Stimulated activated effector memory CD8-positive, alpha-beta T cell treated with anti-CD3 and anti-CD28 coated beads, Interleukin-12 subunit alpha, Interleukin-12 subunit beta, amount 100 ng/mL, for 72 hours (primary cell): ENCODE data around the gene DAP3.
"Not testable (repeated sequence)": the region's sequence is repeated elsewhere in the genome, so short reads cannot be mapped to it uniquely, and the experiment has no call there.

Experiments
- ATAC-seq: fragments of 150-1000 bp; cut with Tn5 transposase; 2 replicates; pipeline ENCODE4 v1.10.0; 2021
- DNase-seq, 2 donors: peaks; one replicate each; pipeline ENCODE4 v3.0.0; 2021 to 2022; ENCODE audit warnings: low spot score in 2 of 2
- H3K27ac Mint-ChIP-seq: one replicate; pipeline ENCODE4 v1.8.0; 2022; ENCODE audit warnings: mild to moderate bottlenecking, mixed read lengths
- H3K36me3 Mint-ChIP-seq: one replicate; pipeline ENCODE4 v1.8.0; 2022; ENCODE audit warnings: mild to moderate bottlenecking, mixed read lengths
- H3K4me1 Mint-ChIP-seq: one replicate; pipeline ENCODE4 v1.8.0; 2022; ENCODE audit warnings: mixed read lengths
- H3K4me3 Mint-ChIP-seq: one replicate; pipeline ENCODE4 v1.8.0; 2022; ENCODE audit warnings: mild to moderate bottlenecking, mixed read lengths
- H3K9me3 Mint-ChIP-seq: one replicate; pipeline ENCODE4 v1.8.0; 2022; ENCODE audit warnings: mixed read lengths

The DAP3 gene

DNA sequence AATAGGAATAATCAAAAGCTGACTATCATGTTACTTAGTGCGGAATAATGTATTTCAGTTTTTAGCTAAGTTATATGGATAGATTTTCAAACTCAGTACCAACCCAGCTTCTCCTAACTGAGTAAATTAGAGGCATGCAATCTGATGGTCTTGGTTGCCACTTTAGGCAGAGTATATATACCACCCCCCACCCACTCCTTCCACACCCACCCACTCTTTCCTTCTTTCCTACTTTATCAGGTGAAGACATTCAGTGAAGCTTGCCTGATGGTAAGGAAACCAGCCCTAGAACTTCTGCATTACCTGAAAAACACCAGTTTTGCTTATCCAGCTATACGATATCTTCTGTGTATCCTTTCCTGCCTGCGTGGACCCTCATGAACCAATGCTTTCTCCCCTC is 36.3 kb downstream of the DAP3 start:
- Mint-ChIP-seq H3K27ac (no peak overlapping the region), H3K4me3 (no peak overlapping the region), H3K9me3 (no peaks in the 10 kb centered on the region), H3K4me1 (no peaks in the 10 kb centered on the region), H3K36me3 (peaks cover 99% of the 10 kb centered on the region)
- no peak for ATAC-seq
- no peak for DNase-seq

DNA sequence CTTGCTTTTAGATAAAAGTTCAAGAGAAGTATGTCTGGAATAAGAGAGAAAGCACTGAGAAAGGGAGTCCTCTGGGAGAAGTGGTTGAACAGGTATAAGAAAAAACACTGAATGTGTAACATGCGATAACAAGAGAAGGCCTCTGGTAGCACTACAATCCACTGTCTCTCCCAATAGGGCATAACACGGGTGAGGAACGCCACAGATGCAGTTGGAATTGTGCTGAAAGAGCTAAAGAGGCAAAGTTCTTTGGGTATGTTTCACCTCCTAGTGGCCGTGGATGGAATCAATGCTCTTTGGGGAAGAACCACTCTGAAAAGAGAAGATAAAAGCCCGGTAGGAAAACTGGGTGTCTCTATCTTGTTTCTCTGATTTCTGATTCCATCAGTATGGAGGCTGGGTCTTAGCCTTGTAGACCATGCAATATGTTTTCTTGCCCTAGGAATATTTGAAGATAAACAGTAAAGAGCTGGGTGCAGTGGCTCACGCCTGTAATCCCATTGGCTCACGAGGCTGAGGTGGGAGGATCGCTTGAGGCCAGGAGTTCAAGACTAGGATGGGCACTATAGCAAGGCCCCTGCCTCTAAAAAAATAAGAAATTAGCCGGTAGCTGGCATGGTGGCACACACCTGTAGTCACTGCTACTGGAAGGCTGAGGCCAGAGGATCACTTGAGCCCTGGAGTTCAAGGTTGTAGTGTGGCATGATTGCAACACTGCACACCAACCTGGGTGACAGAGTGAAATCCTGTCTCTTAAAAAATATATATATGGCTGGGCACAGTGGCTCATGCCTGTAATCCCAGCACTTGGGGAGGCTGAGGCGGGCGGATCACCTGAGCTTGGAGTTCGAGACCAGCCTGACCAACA is 40.4 kb downstream of the DAP3 start:
- DNase-seq (peak in 1 of 2 donors; percentile 56), ATAC-seq (no peak)
- no peaks in the 10 kb centered on the region for H3K9me3 Mint-ChIP-seq
- H3K4me1 Mint-ChIP-seq = no peaks in the 10 kb centered on the region
- H3K27ac Mint-ChIP-seq = peak overlapping the region; percentile 32
- H3K4me3 Mint-ChIP-seq = no peak overlapping the region
- peaks cover 99% of the 10 kb centered on the region for H3K36me3 Mint-ChIP-seq

DNA sequence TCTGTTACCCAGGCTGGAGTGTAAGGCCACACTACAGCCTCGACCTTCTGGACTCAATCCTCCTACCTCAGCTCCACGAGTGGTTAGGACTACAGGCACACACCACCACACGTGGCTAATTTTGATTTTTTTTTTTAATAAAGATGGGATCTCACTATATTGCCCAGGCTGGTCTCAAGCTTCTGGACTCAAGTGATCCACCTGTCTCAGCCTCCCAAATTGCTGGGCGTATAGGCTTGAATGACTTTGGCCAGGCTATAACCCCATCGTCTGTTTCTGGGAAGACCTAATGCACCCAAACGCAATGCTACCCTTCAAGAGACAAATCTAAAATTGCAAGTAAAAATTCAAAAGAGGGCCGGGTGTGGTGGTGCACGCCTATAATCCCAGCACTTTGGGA is 52.1 kb downstream of the DAP3 start:
- Mint-ChIP-seq H3K4me3 (no peak overlapping the region), H3K9me3 (no peaks in the 10 kb centered on the region), H3K27ac (no peak overlapping the region), H3K36me3 (peaks cover 61% of the 10 kb centered on the region), H3K4me1 (no peaks in the 10 kb centered on the region)
- DNase-seq (no peak), ATAC-seq (no peak)

DNA sequence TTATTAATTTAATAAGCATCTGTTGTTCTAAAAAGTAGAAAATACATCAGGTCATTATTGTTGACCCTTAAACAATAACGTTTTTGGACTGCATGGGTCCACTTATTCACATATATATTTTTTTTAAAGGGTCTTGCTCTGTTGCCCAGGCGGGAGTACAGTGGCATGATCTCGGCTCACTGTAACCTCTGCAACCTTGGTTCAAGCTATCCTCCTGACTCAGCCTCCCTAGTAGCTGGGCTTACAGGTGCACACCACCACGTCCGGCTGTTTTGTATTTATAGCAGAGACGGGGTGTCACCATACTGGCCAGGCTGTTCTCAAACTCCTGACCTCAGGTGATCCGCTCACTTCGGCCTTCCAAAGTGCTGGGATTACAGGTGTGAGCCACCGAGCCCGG is 53.0 kb downstream of the DAP3 start:
- ATAC-seq (no peak), DNase-seq (no peak)
- Mint-ChIP-seq H3K36me3 (peaks cover 52% of the 10 kb centered on the region), H3K4me3 (no peak overlapping the region), H3K27ac (no peak overlapping the region), H3K4me1 (no peaks in the 10 kb centered on the region), H3K9me3 (no peaks in the 10 kb centered on the region)

DNA sequence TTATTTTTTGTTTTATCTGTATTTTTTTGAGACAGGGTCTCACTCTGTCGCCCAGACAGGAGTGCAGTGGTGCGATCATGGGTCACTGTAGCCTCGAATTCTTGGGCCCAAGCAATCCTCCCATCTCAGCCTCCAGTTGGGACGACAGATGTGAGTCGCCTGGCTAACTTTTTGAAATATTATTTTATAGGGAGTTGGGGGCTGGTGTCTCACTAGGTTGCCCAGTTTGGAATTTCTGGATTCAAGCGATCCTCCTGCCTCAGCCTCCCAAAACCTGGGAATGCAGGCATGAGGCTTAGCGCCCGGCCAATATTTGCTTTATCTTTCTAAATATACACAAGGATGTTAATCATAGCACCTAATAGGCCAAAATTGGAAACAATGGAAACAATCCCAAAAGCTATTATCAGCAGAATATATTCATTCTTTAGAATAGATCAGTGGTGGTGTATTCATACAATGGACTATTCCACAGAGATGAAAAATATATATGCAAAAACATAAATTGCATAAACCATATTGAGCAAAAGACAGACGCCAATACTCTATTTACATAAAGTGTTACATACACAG is 55.9 kb downstream of the DAP3 start:
- H3K36me3 Mint-ChIP-seq = peaks cover 44% of the 10 kb centered on the region
- no peaks in the 10 kb centered on the region for H3K9me3 Mint-ChIP-seq
- DNase-seq (no peak), ATAC-seq (no peak)
- H3K4me3 Mint-ChIP-seq = peak overlapping the region; percentile 89
- peaks cover 8% of the 10 kb centered on the region for H3K4me1 Mint-ChIP-seq
- H3K27ac Mint-ChIP-seq = peak overlapping the region; percentile 90

DNA sequence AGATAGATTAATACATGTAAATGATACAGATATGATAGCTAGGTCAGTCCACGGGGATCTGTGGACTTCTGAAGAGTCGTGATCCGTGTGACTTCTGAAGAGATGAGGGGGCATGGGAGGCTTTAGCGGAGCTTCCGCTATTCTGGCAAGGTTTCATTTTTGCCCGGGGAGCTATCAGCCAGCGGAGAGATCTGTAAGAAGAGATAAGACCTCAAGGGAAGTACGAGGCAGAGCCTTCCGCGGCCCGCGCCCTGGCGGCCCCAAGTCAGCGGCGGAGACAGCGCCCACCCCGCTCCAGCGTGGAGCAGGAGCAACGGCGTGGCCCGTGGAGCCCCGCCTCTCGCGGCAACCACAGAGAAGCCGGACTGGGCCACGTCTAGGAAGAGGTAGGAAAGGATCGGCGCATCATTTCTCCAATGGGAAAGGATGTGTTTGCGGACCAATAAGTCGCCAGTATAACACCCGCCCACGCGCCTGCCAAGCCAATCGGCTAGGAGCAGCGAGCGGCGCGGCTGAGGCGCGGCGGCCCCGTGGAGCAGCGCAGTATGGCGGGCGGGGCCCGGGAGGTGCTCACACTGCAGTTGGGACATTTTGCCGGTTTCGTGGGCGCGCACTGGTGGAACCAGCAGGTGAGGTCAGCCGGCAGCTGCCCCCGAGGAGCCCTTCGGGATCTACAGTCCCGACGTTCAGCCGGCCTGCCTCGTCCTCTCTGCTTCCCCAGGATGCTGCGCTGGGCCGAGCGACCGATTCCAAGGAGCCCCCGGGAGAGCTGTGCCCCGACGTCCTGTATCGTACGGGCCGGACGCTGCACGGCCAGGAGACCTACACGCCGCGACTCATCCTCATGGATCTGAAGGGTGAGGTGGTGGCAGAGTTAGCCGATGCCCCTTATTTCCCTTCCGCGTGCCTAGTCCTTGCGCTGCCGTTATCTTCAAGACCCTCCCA is 56.7 kb downstream of the DAP3 start:
- not testable (repeated sequence) for H3K9me3 Mint-ChIP-seq, H3K4me1 Mint-ChIP-seq
- H3K36me3 Mint-ChIP-seq = peaks cover 41% of the 10 kb centered on the region
- H3K4me3 Mint-ChIP-seq = peak overlapping the region; percentile 89
- DNase-seq = peak; percentile 89 to 95
- peak; percentile 95 for ATAC-seq
- H3K27ac Mint-ChIP-seq = peak overlapping the region; percentile 90

DNA sequence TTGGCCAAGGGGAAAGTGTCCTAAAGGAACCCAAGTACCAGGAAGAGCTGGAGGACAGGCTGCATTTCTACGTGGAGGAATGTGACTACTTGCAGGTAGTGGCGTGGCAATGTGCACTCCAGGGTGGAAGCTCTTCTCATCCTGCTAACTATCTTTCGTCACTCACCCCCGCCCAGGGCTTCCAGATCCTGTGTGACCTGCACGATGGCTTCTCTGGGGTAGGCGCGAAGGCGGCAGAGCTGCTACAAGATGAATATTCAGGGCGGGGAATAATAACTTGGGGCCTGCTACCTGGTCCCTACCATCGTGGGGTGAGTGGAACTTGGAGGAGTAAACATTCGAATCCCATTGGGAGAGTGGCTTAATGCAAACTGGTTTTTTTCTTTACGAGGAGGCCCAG is 58.7 kb downstream of the DAP3 start:
- not testable (repeated sequence) for DNase-seq, H3K4me1 Mint-ChIP-seq, ATAC-seq, H3K9me3 Mint-ChIP-seq, H3K4me3 Mint-ChIP-seq
- Mint-ChIP-seq H3K27ac (peak overlapping the region; percentile 50), H3K36me3 (peaks cover 51% of the 10 kb centered on the region)

DNA sequence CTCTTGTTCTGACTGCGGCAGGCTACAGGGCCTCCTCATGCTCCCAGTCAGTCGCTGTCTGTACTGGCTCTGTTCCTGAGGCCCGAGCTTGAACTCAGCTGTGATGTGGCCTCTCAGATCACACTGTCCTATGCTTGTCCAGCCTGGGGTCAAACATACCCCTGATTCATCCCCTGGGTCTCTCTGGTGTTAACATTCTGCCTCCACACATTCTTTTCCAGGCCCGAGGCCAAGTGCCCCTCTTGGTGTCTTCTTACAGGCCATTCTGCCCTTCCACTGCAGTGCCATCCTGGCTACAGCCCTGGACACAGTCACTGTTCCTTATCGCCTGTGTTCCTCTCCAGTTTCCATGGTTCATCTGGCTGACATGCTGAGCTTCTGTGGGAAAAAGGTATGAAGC is 59.2 kb downstream of the DAP3 start:
- Mint-ChIP-seq H3K27ac (peak overlapping the region; percentile 50), H3K36me3 (peaks cover 56% of the 10 kb centered on the region)
- H3K4me1 Mint-ChIP-seq, H3K9me3 Mint-ChIP-seq, ATAC-seq, DNase-seq, H3K4me3 Mint-ChIP-seq: not testable (repeated sequence)

DNA sequence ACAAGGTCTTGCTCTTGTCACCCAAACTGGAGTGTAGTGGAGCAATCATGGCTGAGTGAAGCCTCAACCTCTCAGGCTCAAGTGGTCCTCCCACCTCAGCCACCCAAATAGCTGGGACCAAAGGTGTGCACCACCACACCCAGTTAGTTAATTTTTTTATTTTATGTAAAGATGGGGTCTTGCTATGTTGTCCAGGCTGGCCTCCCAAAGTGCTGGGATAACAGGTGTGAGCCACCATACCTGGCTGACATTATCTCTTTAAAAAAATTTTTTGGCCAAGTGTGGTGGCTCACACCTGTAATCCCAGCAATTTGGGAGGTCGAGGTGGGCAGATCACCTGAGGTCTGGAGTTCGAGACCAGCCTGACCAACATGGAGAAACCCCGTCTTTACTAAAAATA is 70.1 kb downstream of the DAP3 start:
- peaks cover 93% of the 10 kb centered on the region for H3K36me3 Mint-ChIP-seq
- H3K4me1 Mint-ChIP-seq, H3K9me3 Mint-ChIP-seq, ATAC-seq, H3K4me3 Mint-ChIP-seq, DNase-seq, H3K27ac Mint-ChIP-seq: not testable (repeated sequence)

DNA sequence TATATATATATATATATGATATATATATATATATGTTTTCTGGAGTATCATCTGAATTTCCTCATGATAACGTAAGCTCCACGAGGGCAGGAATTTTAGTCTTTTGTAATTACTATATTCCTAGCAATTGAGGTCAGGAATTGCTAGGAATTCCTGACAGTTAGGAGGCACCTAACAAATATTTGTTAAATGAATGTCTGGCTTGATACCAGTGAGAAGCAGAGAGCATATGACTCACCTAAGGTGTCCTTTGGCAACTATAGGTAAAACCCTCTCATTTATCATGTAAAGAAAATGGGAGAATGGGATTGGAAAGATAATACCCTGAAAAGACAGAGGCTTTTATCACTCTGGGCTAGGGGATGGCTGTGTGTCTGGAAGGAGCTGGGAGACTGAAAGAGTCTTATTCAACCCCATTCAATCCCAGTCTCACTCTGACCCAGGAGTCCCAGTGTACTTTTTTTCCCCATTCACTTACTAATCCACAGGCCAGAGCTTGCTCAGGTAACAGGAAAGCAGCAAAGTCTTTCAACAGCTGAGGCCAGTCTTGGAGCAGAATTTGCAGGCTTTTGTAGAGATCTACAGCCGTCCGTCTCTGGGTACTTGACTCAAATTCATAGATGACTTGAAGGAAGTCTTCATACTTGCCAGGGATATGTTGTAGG is 71.2 kb downstream of the DAP3 start:
- no peaks in the 10 kb centered on the region for H3K4me1 Mint-ChIP-seq
- H3K36me3 Mint-ChIP-seq = peaks cover 93% of the 10 kb centered on the region
- no peak overlapping the region for H3K4me3 Mint-ChIP-seq
- no peaks in the 10 kb centered on the region for H3K9me3 Mint-ChIP-seq
- no peak overlapping the region for H3K27ac Mint-ChIP-seq
- no peak for ATAC-seq
- no peak for DNase-seq

DNA sequence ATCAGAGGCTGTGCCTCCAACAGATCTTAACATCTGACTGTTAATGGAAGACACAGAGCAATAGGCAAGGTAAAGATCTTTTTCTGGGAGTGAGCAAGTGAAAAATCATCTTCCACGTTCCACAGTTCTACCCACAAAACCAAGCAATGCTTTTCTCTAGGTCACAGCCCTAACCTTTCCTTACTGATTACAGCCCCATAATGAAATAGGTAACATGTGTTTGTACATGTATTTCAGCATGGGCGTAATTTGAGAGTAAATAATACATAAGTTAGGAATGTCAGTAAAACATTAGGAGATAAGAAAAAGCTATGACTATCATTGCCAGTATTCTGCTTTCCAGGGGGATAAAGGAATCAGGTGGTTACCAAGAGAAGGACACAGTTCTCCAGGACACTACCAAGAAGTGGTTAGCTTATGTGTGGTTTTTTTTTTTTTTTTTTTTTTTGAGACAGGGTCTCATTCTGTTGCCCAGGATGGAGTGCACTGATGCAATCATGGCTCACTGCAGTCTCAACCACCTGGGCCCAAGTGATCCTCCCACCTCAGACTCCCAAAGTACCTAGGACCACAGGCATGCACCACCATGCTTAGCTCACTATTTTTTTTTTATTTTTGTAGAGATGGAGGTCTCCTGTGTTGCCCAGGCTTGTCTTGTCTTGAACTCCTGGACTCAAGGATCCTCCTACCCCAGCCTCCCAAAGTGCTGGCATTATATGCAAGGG is 72.0 kb downstream of the DAP3 start:
- Mint-ChIP-seq H3K4me1 (peaks cover 6% of the 10 kb centered on the region), H3K4me3 (no peak overlapping the region), H3K27ac (no peak overlapping the region), H3K36me3 (peaks cover 93% of the 10 kb centered on the region), H3K9me3 (no peaks in the 10 kb centered on the region)
- ATAC-seq (no peak), DNase-seq (no peak)

DNA sequence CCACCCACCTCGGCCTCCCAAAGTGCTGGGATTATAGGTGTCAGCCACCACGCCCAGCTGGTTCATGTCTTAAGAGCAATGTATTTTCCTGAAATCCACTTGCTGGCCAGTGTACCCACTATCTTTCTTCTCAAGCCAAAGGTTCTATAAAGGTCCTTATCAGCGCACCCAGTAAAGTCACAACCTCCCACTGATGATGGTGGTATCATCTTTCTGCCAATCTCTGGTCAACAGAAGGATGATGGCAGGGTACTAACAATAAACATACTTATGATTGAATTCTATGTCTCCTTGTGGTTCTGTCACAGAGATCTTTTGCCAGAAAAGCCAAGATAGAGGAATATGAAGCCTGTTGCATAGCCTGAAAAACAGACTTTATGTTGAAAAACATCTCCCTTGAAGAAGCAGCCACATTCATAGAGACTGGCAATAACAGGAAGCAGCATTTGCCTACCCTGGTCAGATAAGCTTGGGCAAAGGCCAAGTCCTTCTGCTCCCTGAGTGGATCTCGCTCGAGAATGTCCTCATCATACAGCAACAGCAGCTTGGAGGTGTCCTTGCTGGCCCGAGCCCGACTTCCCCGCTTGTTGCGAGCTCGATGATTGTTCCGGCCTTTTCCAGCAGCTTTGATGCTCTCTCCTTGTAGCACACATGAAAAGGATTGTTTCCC is 73.0 kb downstream of the DAP3 start:
- Mint-ChIP-seq H3K9me3 (no peaks in the 10 kb centered on the region), H3K27ac (no peak overlapping the region), H3K4me1 (peaks cover 6% of the 10 kb centered on the region), H3K4me3 (no peak overlapping the region), H3K36me3 (peaks cover 93% of the 10 kb centered on the region)
- DNase-seq (no peak), ATAC-seq (no peak)

DNA sequence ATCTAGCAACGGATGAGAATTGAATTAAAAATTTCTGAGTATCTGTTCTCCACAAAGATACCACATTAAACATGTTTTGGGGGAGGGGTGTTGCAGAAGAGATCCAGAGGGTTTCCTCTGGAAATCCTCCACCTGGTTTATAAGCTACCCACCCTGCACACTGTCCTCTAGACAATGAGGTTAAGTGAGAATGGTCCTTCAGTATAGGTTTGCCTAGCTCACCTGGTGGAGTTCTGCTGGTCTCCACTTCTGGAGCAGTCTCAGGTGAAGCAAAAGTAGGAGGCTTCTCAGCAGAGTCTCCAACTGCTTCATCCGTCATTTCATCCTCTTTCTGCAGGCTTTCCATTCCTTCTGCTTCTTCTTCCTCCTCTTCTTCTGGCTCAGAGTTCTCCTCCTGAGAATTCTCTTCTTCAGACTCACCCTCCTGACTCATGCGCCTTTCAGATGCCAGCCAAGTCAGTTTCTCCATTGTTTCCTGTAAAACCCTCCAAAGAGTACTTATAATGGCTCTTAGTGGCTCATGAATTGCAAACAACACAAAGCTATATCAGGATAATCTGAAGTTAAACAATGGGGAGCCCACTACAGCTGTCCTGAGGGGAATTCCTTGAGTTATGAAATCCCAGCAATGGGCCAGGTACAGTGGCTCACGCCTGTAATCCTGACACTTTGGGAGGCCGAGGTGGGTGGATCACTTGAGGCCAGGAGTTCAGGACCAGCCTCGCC is 74.4 kb downstream of the DAP3 start:
- ATAC-seq, H3K27ac Mint-ChIP-seq, H3K9me3 Mint-ChIP-seq, H3K4me3 Mint-ChIP-seq, H3K4me1 Mint-ChIP-seq, DNase-seq: not testable (repeated sequence)
- peaks cover 100% of the 10 kb centered on the region for H3K36me3 Mint-ChIP-seq
